NCI-H146 (cell line): ENCODE results near the gene FOXN3.

Experiments used
- DNase-seq: peaks from one replicate; lab custom pipeline; 2025; lab: John Stamatoyannopoulos, UW

Gene FOXN3

GRCh38 chr14:89408907-89409700, 7.9 kb downstream of the FOXN3 start:
- no peak for DNase-seq

- no peak for DNase-seq
Measured at GRCh38 chr14:89407856-89408255, 9.2 kb downstream of the FOXN3 start.

- no peak for DNase-seq
Measured at GRCh38 chr14:89406941-89407340, 10.1 kb downstream of the FOXN3 start.

GRCh38 chr14:89406361-89406760, 10.7 kb downstream of the FOXN3 start:
- no peak for DNase-seq

GRCh38 chr14:89405712-89406111, 11.3 kb downstream of the FOXN3 start:
- DNase-seq = no peak

- no peak for DNase-seq
Measured at GRCh38 chr14:89402363-89402762, 14.7 kb downstream of the FOXN3 start.

- peak; percentile 13 for DNase-seq
Measured at GRCh38 chr14:89401761-89402160, 15.3 kb downstream of the FOXN3 start.

- DNase-seq = no peak
Measured at GRCh38 chr14:89401241-89401640, 15.8 kb downstream of the FOXN3 start.

- DNase-seq = no peak
Measured at GRCh38 chr14:89400529-89400928, 16.5 kb downstream of the FOXN3 start.

- DNase-seq = no peak
Measured at GRCh38 chr14:89399594-89400068, 17.4 kb downstream of the FOXN3 start.

GRCh38 chr14:89399157-89399556, 17.9 kb downstream of the FOXN3 start:
- no peak for DNase-seq

- no peak for DNase-seq
Measured at GRCh38 chr14:89397569-89398230, 19.3 kb downstream of the FOXN3 start.

GRCh38 chr14:89394972-89395371, 22.1 kb downstream of the FOXN3 start:
- DNase-seq = no peak

GRCh38 chr14:89393222-89393745, 23.7 kb downstream of the FOXN3 start:
- no peak for DNase-seq

GRCh38 chr14:89392181-89392580, 24.9 kb downstream of the FOXN3 start:
- DNase-seq = no peak

- no peak for DNase-seq
Measured at GRCh38 chr14:89391556-89391955, 25.5 kb downstream of the FOXN3 start.

GRCh38 chr14:89391123-89391522, 25.9 kb downstream of the FOXN3 start:
- DNase-seq = no peak

- DNase-seq = no peak
Measured at GRCh38 chr14:89388853-89389252, 28.2 kb downstream of the FOXN3 start.

GRCh38 chr14:89387922-89388685, 28.9 kb downstream of the FOXN3 start:
- DNase-seq = no peak

GRCh38 chr14:89386212-89386886, 30.7 kb downstream of the FOXN3 start:
- DNase-seq = no peak

- DNase-seq = no peak
Measured at GRCh38 chr14:89384636-89385035, 32.4 kb downstream of the FOXN3 start.

- DNase-seq = no peak
Measured at GRCh38 chr14:89384023-89384422, 33.0 kb downstream of the FOXN3 start.
